ENCODE measurements around the gene PVALEF.

The PVALEF gene

DNA sequence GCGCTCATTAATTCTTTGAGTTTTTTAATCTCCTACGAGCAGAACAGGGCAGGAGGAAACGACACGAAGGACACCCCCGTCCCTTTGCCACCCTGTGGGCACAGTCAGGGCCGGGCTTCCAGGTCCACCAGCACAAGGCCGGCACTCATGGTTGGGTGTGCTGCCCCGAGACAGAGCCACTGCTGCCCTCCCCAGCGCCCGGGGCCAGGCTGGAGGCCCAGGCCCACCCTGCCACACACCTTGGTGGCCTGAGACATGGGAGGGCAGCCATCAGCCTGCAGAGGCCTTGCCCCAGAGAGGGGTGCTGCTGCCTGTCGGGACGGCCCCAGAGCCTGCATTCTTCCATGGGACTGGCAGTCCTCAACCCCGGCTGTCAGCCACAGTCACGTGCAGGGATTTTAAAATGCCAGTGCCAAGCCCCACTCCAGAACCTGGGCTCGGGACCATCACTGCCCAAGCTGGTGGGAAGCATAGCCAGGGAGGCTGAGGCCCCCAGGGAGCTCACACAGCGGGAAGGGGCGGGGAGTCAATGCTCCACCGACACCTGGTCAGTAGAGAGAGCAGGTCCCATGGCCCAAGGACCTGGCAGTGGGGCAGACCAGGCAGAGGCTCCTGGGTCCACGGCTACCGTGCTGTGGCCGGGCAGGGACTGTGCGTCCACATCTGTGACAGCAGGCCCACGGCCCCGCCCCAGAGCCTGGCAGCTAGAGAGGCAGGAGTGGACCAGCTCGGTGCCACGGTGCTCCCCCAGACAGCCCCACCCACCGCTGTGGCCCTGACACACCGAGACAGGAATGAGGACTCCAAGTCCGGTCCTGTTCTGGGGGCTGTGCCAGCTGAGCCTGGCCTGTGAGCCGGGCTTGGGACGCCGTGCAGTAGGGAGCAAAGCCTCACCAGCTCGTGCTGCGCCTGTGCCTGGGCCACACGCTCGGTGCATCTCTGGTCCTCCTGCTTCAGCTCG, 29.9 kb downstream of the PVALEF start:
- Histone ChIP-seq H3K27ac (no peak overlapping the region), H3K4me3 (no peak overlapping the region)
- TF ChIP-seq, protein P1, sequence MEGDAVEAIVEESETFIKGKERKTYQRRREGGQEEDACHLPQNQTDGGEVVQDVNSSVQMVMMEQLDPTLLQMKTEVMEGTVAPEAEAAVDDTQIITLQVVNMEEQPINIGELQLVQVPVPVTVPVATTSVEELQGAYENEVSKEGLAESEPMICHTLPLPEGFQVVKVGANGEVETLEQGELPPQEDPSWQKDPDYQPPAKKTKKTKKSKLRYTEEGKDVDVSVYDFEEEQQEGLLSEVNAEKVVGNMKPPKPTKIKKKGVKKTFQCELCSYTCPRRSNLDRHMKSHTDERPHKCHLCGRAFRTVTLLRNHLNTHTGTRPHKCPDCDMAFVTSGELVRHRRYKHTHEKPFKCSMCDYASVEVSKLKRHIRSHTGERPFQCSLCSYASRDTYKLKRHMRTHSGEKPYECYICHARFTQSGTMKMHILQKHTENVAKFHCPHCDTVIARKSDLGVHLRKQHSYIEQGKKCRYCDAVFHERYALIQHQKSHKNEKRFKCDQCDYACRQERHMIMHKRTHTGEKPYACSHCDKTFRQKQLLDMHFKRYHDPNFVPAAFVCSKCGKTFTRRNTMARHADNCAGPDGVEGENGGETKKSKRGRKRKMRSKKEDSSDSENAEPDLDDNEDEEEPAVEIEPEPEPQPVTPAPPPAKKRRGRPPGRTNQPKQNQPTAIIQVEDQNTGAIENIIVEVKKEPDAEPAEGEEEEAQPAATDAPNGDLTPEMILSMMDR (IDR thresholded peaks at IDR 0.05), result no peak
- no peak for DNase-seq (ENCODE audit: low spot score)

DNA sequence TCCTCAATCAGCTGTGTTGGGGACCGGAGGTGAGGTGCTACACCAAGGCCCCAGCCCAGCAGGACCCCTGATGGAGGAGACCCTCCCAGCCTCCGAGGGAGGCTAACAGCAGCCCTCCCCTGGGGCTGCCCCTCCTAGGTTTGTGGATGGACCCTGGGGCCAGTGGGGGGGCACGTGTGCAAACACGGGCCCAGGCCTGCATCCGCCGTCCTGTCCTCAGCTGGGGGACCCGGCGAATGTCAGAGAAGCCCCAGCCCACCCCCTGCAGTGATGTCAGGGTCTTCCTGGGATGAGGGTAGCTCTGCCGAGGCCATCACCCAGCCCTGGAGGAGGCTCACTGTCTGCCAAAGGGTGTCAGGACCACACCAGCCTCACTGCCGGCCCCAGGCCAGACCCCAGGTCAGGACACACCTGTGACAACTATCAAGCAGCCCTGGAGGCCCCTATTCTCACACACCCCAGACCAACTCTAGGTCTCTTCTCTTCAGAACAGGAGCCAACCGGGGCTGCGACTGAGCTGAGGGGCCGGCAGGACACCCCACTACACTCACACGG, 30.7 kb downstream of the PVALEF start:
- TF ChIP-seq, protein P1 (IDR thresholded peaks at IDR 0.05), result no peak
- DNase-seq (ENCODE audit: low spot score), result no peak
- Histone ChIP-seq H3K4me3 (no peak overlapping the region), H3K27ac (no peak overlapping the region)

DNA sequence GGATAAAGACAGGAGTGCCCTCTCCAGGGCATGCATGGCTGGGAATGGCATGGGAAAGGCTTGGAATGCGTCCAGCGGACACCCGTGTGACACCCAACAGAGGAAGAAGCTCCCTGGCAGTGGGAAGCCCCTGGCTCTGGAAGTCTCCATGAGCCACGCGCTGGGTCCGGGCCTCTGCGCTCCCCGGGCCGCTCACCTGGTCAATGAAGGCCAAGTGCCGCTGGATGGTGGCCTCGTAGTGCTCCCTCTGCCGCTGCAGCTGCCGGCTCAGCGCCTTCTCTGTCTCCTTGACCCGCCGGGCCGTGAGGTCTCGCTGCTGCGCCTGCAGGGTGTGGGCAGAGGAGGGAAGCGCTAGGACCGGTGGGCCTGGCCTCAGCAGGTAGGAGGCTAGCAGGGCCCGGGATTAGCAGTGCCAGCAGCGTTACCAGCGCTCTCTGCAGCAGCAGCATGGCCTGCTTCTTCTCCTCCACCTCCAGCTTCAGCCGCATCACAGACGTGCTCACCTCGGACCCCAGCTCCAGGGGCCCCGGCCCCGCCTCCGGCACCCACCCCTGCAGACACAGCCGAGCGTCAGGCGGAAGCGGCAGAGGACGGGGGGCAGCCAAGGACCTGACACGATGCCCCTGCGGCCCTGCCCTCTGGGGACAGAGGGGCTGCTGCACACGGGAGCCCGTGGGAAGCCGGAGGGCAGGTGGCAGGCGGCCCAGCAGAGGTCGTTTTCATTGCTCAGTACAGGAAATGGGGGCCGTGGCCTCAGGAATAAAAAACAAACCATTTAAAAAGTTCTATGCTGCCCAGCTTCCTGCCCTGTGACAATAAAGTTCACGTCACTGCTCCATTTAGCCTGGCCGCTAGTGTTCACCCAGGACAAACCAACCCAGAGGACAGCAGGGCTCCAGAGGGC, 31.4 kb downstream of the PVALEF start:
- Histone ChIP-seq H3K27ac (no peak overlapping the region), H3K4me3 (no peak overlapping the region)

DNA sequence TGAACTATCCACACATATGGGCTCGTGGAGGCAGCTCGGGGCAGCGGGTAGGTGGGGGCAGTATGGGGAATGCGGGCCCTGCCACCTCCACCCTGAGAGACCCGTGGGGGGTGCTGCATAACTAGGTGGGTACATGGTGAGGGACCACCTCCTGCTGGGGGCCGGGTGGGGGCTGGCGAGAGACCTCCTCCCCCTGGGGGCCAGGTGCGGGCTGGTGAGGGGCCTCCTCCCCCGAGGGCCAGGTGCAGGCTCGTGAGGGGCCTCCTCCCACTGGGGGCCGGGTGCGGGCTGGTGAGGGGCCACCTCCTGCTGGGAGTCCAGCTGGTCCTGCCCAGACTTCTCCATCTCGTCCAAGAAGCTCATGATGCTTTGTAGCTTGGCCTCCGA, 32.1 kb downstream of the PVALEF start:
- H3K4me3 ChIP-seq, result no peak overlapping the region
- TF ChIP-seq, protein P1 (IDR thresholded peaks at IDR 0.05), result no peak
- no peak for DNase-seq (ENCODE audit: low spot score)
- H3K27ac ChIP-seq, result no peak overlapping the region

More for the DNA sequence above, 31.4 kb downstream of the PVALEF start:
- TF ChIP-seq, protein P1 (IDR thresholded peaks at IDR 0.05), result no peak
- DNase-seq (ENCODE audit: low spot score), result no peak

GRCh38 chr17:81197831-81198490, 32.7 kb downstream of the PVALEF start:
- Histone ChIP-seq H3K27ac (no peak overlapping the region), H3K4me3 (no peak overlapping the region)
- TF ChIP-seq, protein P1 (IDR thresholded peaks at IDR 0.05), result no peak
- DNase-seq (ENCODE audit: low spot score), result no peak

- no peak for DNase-seq (ENCODE audit: low spot score)
- no peak overlapping the region for H3K27ac ChIP-seq
- TF ChIP-seq, protein P1 (IDR thresholded peaks at IDR 0.05), result no peak
Measured at GRCh38 chr17:81198826-81199481, 33.6 kb downstream of the PVALEF start.

More at GRCh38 chr17:81198826-81199481, 33.6 kb downstream of the PVALEF start:
- no peak overlapping the region for H3K4me3 ChIP-seq
